WTC11 (cell line): Measurements from ENCODE around the gene RASGRP4.

ENCODE experiments used
- CREB1 ChIP-seq: sonication (generic); formaldehyde crosslinking; IDR thresholded peaks from 2 replicates; pipeline ENCODE4 v1.8.0; 2023; ENCODE audit warnings: mild to moderate bottlenecking, missing genetic modification reagents
- ETV6 ChIP-seq: sonication (generic); formaldehyde crosslinking; IDR thresholded peaks from 2 replicates; pipeline ENCODE4 v1.8.1; 2022; ENCODE audit warnings: mild to moderate bottlenecking, missing genetic modification reagents
- KAT7 ChIP-seq: sonication (generic); formaldehyde crosslinking; IDR thresholded peaks from 2 replicates; pipeline ENCODE4 v1.8.1; 2023; ENCODE audit warnings: missing genetic modification reagents, mild to moderate bottlenecking, borderline replicate concordance
- SMAD4 ChIP-seq: sonication (generic); formaldehyde crosslinking; IDR thresholded peaks from 2 replicates; pipeline ENCODE4 v1.8.0; 2022; ENCODE audit warnings: mild to moderate bottlenecking, missing genetic modification reagents
- TEAD4 ChIP-seq: sonication (generic); formaldehyde crosslinking; IDR thresholded peaks from 2 replicates; pipeline ENCODE4 v1.8.0; 2022; ENCODE audit warnings: mild to moderate bottlenecking, missing genetic modification reagents
- TP53 ChIP-seq: sonication (generic); formaldehyde crosslinking; IDR thresholded peaks from 2 replicates; pipeline ENCODE4 v1.8.1; 2023; ENCODE audit warnings: mild to moderate bottlenecking, missing genetic modification reagents
- ZNF416 ChIP-seq: fragments of 250-450 bp; sonication (Bioruptor Pico); IDR thresholded peaks from 2 replicates; pipeline ENCODE4 v1.9.0; 2021; ENCODE audit warnings: mild to moderate bottlenecking, inconsistent platforms
- TF ChIP-seq, protein P1 (sequence below): sonication (generic); formaldehyde crosslinking; IDR thresholded peaks from 2 replicates; pipeline ENCODE4 v1.8.1; 2023; ENCODE audit warnings: mild to moderate bottlenecking, missing genetic modification reagents, moderate library complexity
- TF ChIP-seq, protein P2 (sequence below): fragments of 200-600 bp; IDR thresholded peaks from 2 replicates; pipeline ENCODE4 v1.8.0; 2022; ENCODE audit warnings: antibody characterized with exemption
- TF ChIP-seq, protein P3 (sequence below): sonication (generic); formaldehyde crosslinking; IDR thresholded peaks from 2 replicates; pipeline ENCODE4 v1.8.0; 2022; ENCODE audit warnings: missing genetic modification reagents
- TF ChIP-seq, protein P4 (sequence below): sonication (generic); formaldehyde crosslinking; IDR thresholded peaks from 2 replicates; pipeline ENCODE4 v1.8.0; 2022; ENCODE audit warnings: mild to moderate bottlenecking, missing genetic modification reagents
- TF ChIP-seq, protein P5 (sequence below): sonication (generic); formaldehyde crosslinking; IDR thresholded peaks from 2 replicates; pipeline ENCODE4 v1.8.0; 2022; ENCODE audit warnings: mild to moderate bottlenecking, missing genetic modification reagents
- TF ChIP-seq, protein P6 (sequence below): sonication (generic); formaldehyde crosslinking; IDR thresholded peaks from 2 replicates; pipeline ENCODE4 v1.8.0; 2022; ENCODE audit warnings: mild to moderate bottlenecking, missing genetic modification reagents
- TF ChIP-seq, protein P7 (sequence below): sonication (generic); formaldehyde crosslinking; IDR thresholded peaks from 2 replicates; pipeline ENCODE4 v1.8.0; 2023; ENCODE audit warnings: mild to moderate bottlenecking, missing genetic modification reagents

DNA sequence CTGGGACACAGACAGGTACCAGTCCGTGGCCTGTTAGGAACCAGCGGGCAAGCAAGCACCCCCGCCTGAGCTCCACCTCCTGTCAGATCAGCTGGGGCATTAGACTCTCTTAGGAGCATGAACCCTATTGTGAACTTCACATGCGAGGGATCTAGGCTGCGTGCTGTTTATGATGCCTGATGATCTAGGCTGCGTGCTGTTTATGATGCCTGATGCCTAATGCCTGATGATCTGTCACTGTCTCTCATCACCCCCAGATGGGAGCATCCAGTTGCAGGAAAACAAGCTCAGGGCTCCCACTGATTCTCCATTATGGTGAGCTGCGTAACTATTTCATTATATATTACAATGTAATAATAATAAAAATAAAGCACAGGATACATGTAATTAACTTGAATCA lies 3.6 kb downstream of the RASGRP4 start:
- TF ChIP-seq, protein P1, sequence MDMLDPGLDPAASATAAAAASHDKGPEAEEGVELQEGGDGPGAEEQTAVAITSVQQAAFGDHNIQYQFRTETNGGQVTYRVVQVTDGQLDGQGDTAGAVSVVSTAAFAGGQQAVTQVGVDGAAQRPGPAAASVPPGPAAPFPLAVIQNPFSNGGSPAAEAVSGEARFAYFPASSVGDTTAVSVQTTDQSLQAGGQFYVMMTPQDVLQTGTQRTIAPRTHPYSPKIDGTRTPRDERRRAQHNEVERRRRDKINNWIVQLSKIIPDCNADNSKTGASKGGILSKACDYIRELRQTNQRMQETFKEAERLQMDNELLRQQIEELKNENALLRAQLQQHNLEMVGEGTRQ (CRISPR knock-in tag), result no peak
- TF ChIP-seq CREB1 (CRISPR knock-in tag), result no peak
- no peak for TF ChIP-seq TEAD4 (CRISPR knock-in tag)
- TF ChIP-seq, protein P2, sequence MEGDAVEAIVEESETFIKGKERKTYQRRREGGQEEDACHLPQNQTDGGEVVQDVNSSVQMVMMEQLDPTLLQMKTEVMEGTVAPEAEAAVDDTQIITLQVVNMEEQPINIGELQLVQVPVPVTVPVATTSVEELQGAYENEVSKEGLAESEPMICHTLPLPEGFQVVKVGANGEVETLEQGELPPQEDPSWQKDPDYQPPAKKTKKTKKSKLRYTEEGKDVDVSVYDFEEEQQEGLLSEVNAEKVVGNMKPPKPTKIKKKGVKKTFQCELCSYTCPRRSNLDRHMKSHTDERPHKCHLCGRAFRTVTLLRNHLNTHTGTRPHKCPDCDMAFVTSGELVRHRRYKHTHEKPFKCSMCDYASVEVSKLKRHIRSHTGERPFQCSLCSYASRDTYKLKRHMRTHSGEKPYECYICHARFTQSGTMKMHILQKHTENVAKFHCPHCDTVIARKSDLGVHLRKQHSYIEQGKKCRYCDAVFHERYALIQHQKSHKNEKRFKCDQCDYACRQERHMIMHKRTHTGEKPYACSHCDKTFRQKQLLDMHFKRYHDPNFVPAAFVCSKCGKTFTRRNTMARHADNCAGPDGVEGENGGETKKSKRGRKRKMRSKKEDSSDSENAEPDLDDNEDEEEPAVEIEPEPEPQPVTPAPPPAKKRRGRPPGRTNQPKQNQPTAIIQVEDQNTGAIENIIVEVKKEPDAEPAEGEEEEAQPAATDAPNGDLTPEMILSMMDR, result no peak
- TF ChIP-seq, protein P3, sequence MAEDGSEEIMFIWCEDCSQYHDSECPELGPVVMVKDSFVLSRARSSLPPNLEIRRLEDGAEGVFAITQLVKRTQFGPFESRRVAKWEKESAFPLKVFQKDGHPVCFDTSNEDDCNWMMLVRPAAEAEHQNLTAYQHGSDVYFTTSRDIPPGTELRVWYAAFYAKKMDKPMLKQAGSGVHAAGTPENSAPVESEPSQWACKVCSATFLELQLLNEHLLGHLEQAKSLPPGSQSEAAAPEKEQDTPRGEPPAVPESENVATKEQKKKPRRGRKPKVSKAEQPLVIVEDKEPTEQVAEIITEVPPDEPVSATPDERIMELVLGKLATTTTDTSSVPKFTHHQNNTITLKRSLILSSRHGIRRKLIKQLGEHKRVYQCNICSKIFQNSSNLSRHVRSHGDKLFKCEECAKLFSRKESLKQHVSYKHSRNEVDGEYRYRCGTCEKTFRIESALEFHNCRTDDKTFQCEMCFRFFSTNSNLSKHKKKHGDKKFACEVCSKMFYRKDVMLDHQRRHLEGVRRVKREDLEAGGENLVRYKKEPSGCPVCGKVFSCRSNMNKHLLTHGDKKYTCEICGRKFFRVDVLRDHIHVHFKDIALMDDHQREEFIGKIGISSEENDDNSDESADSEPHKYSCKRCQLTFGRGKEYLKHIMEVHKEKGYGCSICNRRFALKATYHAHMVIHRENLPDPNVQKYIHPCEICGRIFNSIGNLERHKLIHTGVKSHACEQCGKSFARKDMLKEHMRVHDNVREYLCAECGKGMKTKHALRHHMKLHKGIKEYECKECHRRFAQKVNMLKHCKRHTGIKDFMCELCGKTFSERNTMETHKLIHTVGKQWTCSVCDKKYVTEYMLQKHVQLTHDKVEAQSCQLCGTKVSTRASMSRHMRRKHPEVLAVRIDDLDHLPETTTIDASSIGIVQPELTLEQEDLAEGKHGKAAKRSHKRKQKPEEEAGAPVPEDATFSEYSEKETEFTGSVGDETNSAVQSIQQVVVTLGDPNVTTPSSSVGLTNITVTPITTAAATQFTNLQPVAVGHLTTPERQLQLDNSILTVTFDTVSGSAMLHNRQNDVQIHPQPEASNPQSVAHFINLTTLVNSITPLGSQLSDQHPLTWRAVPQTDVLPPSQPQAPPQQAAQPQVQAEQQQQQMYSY (CRISPR knock-in tag), result no peak
- TF ChIP-seq TP53 (CRISPR knock-in tag), result no peak
- TF ChIP-seq ETV6, result no peak
- TF ChIP-seq KAT7 (CRISPR knock-in tag), result no peak
- no peak for TF ChIP-seq SMAD4 (CRISPR knock-in tag)
- no peak for TF ChIP-seq ZNF416
- TF ChIP-seq, protein P4, sequence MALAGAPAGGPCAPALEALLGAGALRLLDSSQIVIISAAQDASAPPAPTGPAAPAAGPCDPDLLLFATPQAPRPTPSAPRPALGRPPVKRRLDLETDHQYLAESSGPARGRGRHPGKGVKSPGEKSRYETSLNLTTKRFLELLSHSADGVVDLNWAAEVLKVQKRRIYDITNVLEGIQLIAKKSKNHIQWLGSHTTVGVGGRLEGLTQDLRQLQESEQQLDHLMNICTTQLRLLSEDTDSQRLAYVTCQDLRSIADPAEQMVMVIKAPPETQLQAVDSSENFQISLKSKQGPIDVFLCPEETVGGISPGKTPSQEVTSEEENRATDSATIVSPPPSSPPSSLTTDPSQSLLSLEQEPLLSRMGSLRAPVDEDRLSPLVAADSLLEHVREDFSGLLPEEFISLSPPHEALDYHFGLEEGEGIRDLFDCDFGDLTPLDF (CRISPR knock-in tag), result no peak
- TF ChIP-seq, protein P5, sequence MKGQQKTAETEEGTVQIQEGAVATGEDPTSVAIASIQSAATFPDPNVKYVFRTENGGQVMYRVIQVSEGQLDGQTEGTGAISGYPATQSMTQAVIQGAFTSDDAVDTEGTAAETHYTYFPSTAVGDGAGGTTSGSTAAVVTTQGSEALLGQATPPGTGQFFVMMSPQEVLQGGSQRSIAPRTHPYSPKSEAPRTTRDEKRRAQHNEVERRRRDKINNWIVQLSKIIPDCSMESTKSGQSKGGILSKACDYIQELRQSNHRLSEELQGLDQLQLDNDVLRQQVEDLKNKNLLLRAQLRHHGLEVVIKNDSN, result no peak
- TF ChIP-seq, protein P6, sequence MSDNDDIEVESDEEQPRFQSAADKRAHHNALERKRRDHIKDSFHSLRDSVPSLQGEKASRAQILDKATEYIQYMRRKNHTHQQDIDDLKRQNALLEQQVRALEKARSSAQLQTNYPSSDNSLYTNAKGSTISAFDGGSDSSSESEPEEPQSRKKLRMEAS (CRISPR knock-in tag), result no peak
- TF ChIP-seq, protein P7, sequence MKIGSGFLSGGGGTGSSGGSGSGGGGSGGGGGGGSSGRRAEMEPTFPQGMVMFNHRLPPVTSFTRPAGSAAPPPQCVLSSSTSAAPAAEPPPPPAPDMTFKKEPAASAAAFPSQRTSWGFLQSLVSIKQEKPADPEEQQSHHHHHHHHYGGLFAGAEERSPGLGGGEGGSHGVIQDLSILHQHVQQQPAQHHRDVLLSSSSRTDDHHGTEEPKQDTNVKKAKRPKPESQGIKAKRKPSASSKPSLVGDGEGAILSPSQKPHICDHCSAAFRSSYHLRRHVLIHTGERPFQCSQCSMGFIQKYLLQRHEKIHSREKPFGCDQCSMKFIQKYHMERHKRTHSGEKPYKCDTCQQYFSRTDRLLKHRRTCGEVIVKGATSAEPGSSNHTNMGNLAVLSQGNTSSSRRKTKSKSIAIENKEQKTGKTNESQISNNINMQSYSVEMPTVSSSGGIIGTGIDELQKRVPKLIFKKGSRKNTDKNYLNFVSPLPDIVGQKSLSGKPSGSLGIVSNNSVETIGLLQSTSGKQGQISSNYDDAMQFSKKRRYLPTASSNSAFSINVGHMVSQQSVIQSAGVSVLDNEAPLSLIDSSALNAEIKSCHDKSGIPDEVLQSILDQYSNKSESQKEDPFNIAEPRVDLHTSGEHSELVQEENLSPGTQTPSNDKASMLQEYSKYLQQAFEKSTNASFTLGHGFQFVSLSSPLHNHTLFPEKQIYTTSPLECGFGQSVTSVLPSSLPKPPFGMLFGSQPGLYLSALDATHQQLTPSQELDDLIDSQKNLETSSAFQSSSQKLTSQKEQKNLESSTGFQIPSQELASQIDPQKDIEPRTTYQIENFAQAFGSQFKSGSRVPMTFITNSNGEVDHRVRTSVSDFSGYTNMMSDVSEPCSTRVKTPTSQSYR, result no peak
